Right ventricle myocardium superior (tissue), 1 donor: ENCODE results near the gene SAA1. TPM values are rescaled to one million over a fixed set of nuclear protein-coding genes. Genes with fewer than 3 reads are reported as not detected.

Experiments
- ATAC-seq: fragments of 200-7000 bp; cut with Tn5 transposase; one replicate; pipeline ENCODE4 v1.9.1; 2020; ENCODE audit warnings: mild to moderate bottlenecking; ENCODE audit not compliant: poor library complexity
- DNase-seq: peaks from one replicate; pipeline ENCODE4 v3.0.0-alpha.2; 2020
- intact Hi-C: fragments of 100-400 bp; cut with DNase I; formaldehyde crosslinking; loops from one replicate; pipeline ENCODE4 v1.11.2; 2022
- total RNA-seq: library from RNA; stranded (reverse); fragmentation: NEBNext Ultra II Directional; extraction: Animal tissue kit (Norgen Biotek cat#: 25700); gene quantifications from one replicate; pipeline ENCODE4 v1.2.1, GENCODE V29; 2021
- donor health status: DM: no; HTN: yes; CAD: no; lungs with severe emphysema.

The SAA1 gene
- total RNA-seq, 1 donor from 2014 or later: 6.9 TPM

- intact Hi-C loops: no loop called here
- ATAC-seq (no peak), DNase-seq (no peak)
These were observed 33.7 kb downstream of the SAA1 start for GRCh38 chr11:18299721-18300120.

- no peak for DNase-seq
- intact Hi-C loops: no loop called here
- no peak for ATAC-seq
These were observed 38.7 kb downstream of the SAA1 start for GRCh38 chr11:18304745-18305144.

- intact Hi-C loops: no loop called here
- ATAC-seq (no peak), DNase-seq (no peak)
These were observed 41.5 kb downstream of the SAA1 start for GRCh38 chr11:18307461-18308139.

DNA sequence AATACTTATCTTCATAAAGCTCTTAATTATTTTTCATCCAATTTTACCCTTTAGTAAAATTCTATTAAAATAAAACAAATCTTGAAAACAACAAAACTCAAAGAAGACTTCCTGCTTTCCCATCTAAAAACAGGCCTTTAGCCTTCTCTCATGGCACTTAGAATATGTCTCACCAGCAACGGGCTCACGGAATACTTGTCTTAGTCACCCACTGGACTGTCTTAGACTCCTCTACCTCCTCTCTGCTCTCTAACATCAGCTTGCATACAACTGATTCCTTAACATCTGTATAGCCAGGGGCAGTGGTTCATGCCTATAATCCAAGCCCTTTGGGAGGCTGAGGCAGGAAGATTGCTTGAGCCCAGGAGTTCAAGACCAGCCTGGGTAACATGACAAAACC, 42.2 kb downstream of the SAA1 start:
- no peak for DNase-seq
- intact Hi-C loops: no loop called here
- ATAC-seq: no peak

DNA sequence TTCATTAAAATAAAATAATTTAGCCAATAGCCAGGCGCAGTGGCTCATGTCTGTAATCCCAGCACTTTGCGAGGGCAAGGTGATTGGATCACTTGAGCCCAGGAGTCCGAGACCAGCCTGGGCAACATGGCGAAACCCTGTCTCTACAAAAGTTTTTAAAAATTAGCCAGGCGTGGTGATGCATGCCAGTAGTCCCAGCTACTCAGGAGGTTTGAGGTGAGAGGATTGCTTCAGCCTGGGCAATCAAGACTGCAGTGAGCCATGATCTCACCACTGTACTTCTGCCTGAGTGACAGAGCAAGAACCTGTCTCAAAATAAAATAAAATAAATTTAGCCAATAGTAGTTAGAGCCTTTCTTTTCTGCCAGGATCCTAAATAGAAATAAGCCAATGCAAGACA, 43.6 kb downstream of the SAA1 start:
- DNase-seq (no peak), ATAC-seq (no peak)
- intact Hi-C loops: no loop called here

- no peak for DNase-seq
- intact Hi-C loops: no loop called here
- ATAC-seq: no peak
These were observed 44.8 kb downstream of the SAA1 start for GRCh38 chr11:18310800-18311340.

DNA sequence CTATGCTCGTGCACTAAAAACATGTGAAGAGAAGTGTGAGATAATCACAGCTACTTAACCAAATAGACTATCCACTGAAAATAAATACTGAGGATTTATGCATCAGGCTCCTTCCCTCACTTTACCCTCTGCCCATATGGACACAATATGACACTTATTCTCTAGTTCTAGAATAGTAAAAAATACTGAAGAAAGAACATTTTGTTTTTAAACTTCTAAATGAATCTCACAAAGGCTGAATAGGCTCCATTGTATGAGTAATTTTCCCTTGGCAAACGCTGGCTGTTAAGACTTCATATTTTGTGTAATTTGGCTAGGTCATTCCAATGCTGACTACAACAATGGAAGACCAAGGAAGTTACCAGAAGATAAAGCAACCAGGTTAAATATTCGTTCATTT, 45.9 kb downstream of the SAA1 start:
- DNase-seq (no peak), ATAC-seq (no peak)
- intact Hi-C loops: no loop called here

GRCh38 chr11:18312663-18313420, 46.8 kb downstream of the SAA1 start:
- intact Hi-C loops: no loop called here
- no peak for ATAC-seq

DNA sequence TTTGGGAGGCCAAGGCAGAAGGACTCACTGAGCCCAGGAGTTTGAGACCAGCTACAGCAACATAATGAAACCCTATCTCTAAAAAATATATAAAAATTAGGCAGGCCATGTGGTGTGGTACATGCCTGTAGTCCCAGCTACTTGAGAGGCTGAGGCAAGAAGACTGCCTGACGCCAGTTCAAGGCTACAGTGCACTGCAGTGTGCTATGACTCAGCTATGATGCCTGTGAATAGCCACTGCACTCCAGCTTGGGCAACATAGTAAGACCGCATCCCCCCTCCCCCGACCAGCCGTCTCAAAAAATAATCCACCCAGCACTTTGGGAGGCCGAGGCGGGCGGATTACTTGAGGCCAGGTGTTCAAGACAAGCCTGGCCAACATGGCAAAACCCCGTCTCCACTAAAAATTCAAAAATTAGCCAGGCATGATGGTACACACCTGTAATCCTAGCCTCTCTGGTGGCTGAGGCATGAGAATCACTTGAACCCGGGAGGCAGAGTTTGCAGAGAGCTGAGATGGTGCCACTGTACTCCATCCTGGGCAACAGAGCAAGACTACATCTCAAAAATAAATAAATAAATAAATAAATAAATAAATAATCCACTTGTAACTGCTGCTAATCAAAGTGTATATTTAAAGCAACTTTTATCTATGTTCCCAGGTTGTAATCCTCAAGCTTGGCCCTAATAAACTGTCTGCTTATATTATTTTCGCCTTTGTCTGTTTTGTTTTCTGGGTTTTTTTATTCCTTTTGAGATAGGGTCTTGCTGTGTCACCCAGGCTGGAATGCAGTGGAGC, 48.1 kb downstream of the SAA1 start:
- DNase-seq: no peak
- intact Hi-C loops: no loop called here
- peak; percentile 38 for ATAC-seq

More at GRCh38 chr11:18312663-18313420, 46.8 kb downstream of the SAA1 start:
- DNase-seq: no peak

- ATAC-seq: peak; percentile 31
- intact Hi-C loops: no loop called here
- DNase-seq: no peak
These were observed 48.9 kb downstream of the SAA1 start for GRCh38 chr11:18314784-18315523.

GRCh38 chr11:18315893-18316292, 49.8 kb downstream of the SAA1 start:
- DNase-seq (no peak), ATAC-seq (no peak)
- intact Hi-C loops: no loop called here

- ATAC-seq: no peak
- intact Hi-C loops: no loop called here
These were observed 51.5 kb downstream of the SAA1 start for GRCh38 chr11:18317551-18317950.

More at GRCh38 chr11:18317551-18317950, 51.5 kb downstream of the SAA1 start:
- DNase-seq: no peak

Other genes with a start within 250 kb of the SAA1 start
- gene TPH1, start 220.0 kb upstream of the SAA1 start, total RNA-seq: 0.08 TPM
- gene SAAL1, start 160.2 kb upstream of the SAA1 start, total RNA-seq: 7.3 TPM
- gene MRGPRX3, start 133.7 kb upstream of the SAA1 start, total RNA-seq: not detected
- not detected for gene MRGPRX4, start 93.4 kb upstream of the SAA1 start, total RNA-seq
- not detected for gene SAA4, start 29.5 kb upstream of the SAA1 start, total RNA-seq
- gene SAA2, start 17.6 kb upstream of the SAA1 start, total RNA-seq: 1.3 TPM
- 11.4 TPM for gene HPS5, start 55.9 kb downstream of the SAA1 start, total RNA-seq
- 24.4 TPM for gene GTF2H1, start 56.3 kb downstream of the SAA1 start, total RNA-seq
- 302 TPM for gene LDHA, start 128.3 kb downstream of the SAA1 start, total RNA-seq
- gene LDHC, start 146.1 kb downstream of the SAA1 start, total RNA-seq: not detected
- not detected for gene LDHAL6A, start 189.6 kb downstream of the SAA1 start, total RNA-seq